Adrenal gland (tissue), 12 donors: ENCODE data around the gene MEX3A. TPM values are rescaled to one million over a fixed set of nuclear protein-coding genes. Genes with fewer than 3 reads are reported as not detected.

Experiments
- DNase-seq, 7 donors: peaks; one replicate each; pipeline ENCODE4 v3.0.0-alpha.2; 2019 to 2020
- H3K27ac ChIP-seq, 5 donors: fragments of 200-600 bp; sonication (generic) in 4 of 5; 1 replicate in 3 of 5; 2 replicates in 2 of 5; pipeline versions ENCODE4 v1.5.1 to v1.8.0; 2016 to 2020; ENCODE audit warnings: mild to moderate bottlenecking in 1 of 5
- H3K27me3 ChIP-seq: fragments of 200-600 bp; 2 replicates; pipeline ENCODE4 v1.8.0; 2021
- H3K36me3 ChIP-seq, 2 donors: fragments of 200-600 bp; replicated peaks in 1 of 2; 1 replicate in 1 of 2; 2 replicates in 1 of 2; pipeline versions ENCODE4 v1.5.1 to v1.8.0; 2018 to 2022
- H3K4me1 ChIP-seq, 2 donors: fragments of 200-600 bp; replicated peaks in 1 of 2; 1 replicate in 1 of 2; 2 replicates in 1 of 2; pipeline versions ENCODE4 v1.5.1 to v1.8.0; 2018 to 2021
- H3K4me3 ChIP-seq, 4 donors: fragments of 200-600 bp; sonication (generic) in 3 of 4; one replicate each; pipeline ENCODE4 v1.5.1; 2016 to 2018
- H3K9me3 ChIP-seq, 3 donors: fragments of 200-600 bp; sonication (generic) in 1 of 3; replicated peaks in 1 of 3; 1 replicate in 2 of 3; 2 replicates in 1 of 3; pipeline versions ENCODE4 v1.5.1 to v1.8.0; 2016 to 2021
- CTCF ChIP-seq, 6 experiments: fragments of 450-650 bp in 4 of 6; fragments of 200-600 bp in 2 of 6; sonication (generic) in 1 of 6; IDR thresholded peaks; 1 replicate in 5 of 6; 2 replicates in 1 of 6; pipeline versions ENCODE4 v1.5.1 to v1.8.0; 2016 to 2021; ENCODE audit warnings: antibody characterized with exemption in 6 of 6, mild to moderate bottlenecking in 2 of 6, moderate library complexity in 1 of 6
- POLR2A ChIP-seq, 2 donors: fragments of 450-650 bp; IDR thresholded peaks; one replicate each; pipeline ENCODE4 v1.6.1; 2017; ENCODE audit warnings: antibody characterized with exemption in 2 of 2, mild to moderate bottlenecking in 2 of 2, moderate library complexity in 1 of 2
- WGBS, 4 donors: extraction: QIAGEN DNeasy Blood & Tissue Kit in 2 of 4; methylation state at CpG; one replicate each; pipeline versions ENCODE4 v1.1.5 to v1.1.7; 2013 to 2017; 5-methylcytosine and 5-hydroxymethylcytosine counted together
- intact Hi-C, 2 donors: fragments of 100-400 bp; cut with DNase I; formaldehyde crosslinking; loops; one replicate each; pipeline versions ENCODE4 v1.14.1 to v1.15.0; 2022 to 2023
- polyA plus RNA-seq, 3 donors: library from polyadenylated mRNA; stranded (reverse); fragments of 200-250 nt in 2 of 3; fragments of 350-450 nt in 1 of 3; fragmentation: Illumina TruSeq in 1 of 3; extraction: RNeasy Lipid Tissue Mini Kit (QIAGEN cat#74804) in 1 of 3; gene quantifications; one replicate each; pipeline ENCODE4 v1.2.3, GENCODE V29; 2013 to 2014
- total RNA-seq, 9 donors: library from RNA; depleted of rRNA in 4 of 9; stranded (reverse); fragments of >200 nt in 4 of 9; fragments of 120-200 nt in 1 of 9; fragmentation: NEBNext Ultra II Directional in 1 of 9; extraction: Animal tissue kit (Norgen Biotek cat#: 25700) in 1 of 9; gene quantifications; one replicate each; pipeline versions ENCODE4 v1.1.0 to v1.2.4, GENCODE V29; 2013 to 2023
- donor health status: healthy with polysubstance abuse.
- donor health status: Bipolar disorder and iron deficiency.
- donor health status: DM: yes; HTN: yes; CAD: no.
- donor health status: DM: no; HTN: no; CAD: no.
- donor health status: DM: no; HTN: no; CAD: no.
- donor health status: DM: yes; HTN: yes; CAD: no.

The MEX3A gene
- total and polyA plus RNA-seq, 12 donors = 0.09 to 2.4 (median 0.37) TPM

GRCh38 chr1:156102633-156103511 is 20.6 kb upstream of the MEX3A start:
- no peaks in the 10 kb centered on the region for H3K9me3 ChIP-seq
- no peak overlapping the region for H3K4me3 ChIP-seq
- no peak for DNase-seq
- TF ChIP-seq CTCF (IDR thresholded peaks at IDR 0.05) (no peak), POLR2A (IDR thresholded peaks at IDR 0.05) (no peak)
- intact Hi-C loops = no loop called here
- H3K27me3 ChIP-seq = no peaks in the 10 kb centered on the region
- H3K36me3 ChIP-seq = no peaks in the 10 kb centered on the region
- H3K27ac ChIP-seq = peak overlapping the region in 4 of 5 donors; percentile 7 to 97 (median 51)
- peaks cover 11 to 64% of the 10 kb centered on the region in 2 donors for H3K4me1 ChIP-seq
- WGBS, 4 donors = 69 to 80% (median 74%) methylated on average over 12 to 16 of the region's 16 CpGs

GRCh38 chr1:156101880-156102279 is 19.6 kb upstream of the MEX3A start:
- Histone ChIP-seq H3K4me1 (peaks cover 14 to 65% of the 10 kb centered on the region in 2 donors), H3K36me3 (no peaks in the 10 kb centered on the region), H3K4me3 (no peak overlapping the region), H3K27me3 (no peaks in the 10 kb centered on the region), H3K27ac (no peak overlapping the region), H3K9me3 (no peaks in the 10 kb centered on the region)
- 56 to 68% (median 58%) methylated on average over 5 to 6 of the region's 6 CpGs for WGBS, 4 donors
- DNase-seq = peak in 1 of 7 donors; percentile 61
- TF ChIP-seq POLR2A (IDR thresholded peaks at IDR 0.05) (no peak), CTCF (IDR thresholded peaks at IDR 0.05) (no peak)
- intact Hi-C loops = no loop called here

GRCh38 chr1:156100205-156100995 is 18.1 kb upstream of the MEX3A start:
- H3K4me3 ChIP-seq = no peak overlapping the region
- DNase-seq = peak in 1 of 7 donors; percentile 66
- H3K27me3 ChIP-seq = no peaks in the 10 kb centered on the region
- peaks cover 20 to 65% of the 10 kb centered on the region in 2 donors for H3K4me1 ChIP-seq
- no peaks in the 10 kb centered on the region for H3K36me3 ChIP-seq
- intact Hi-C loops = no loop called here
- H3K27ac ChIP-seq = peak overlapping the region in 1 of 5 donors; percentile 25
- TF ChIP-seq CTCF (IDR thresholded peaks at IDR 0.05) (no peak), POLR2A (IDR thresholded peaks at IDR 0.05) (no peak)
- WGBS, 4 donors = 71 to 77% (median 75%) methylated on average over 4 of the region's 4 CpGs
- no peaks in the 10 kb centered on the region for H3K9me3 ChIP-seq

- peaks cover 20 to 53% of the 10 kb centered on the region in 2 donors for H3K4me1 ChIP-seq
- no peaks in the 10 kb centered on the region for H3K36me3 ChIP-seq
- DNase-seq = no peak
- TF ChIP-seq POLR2A (IDR thresholded peaks at IDR 0.05) = no peak
- no peak for TF ChIP-seq CTCF (IDR thresholded peaks at IDR 0.05)
- H3K9me3 ChIP-seq = no peaks in the 10 kb centered on the region
- intact Hi-C loops = loop anchor here in 1 of 2 donors (5.0 kb wide), 1 partner anchor 123 kb away; no protein-coding TSS in a partner anchor
- no peak overlapping the region for H3K4me3 ChIP-seq
- no peaks in the 10 kb centered on the region for H3K27me3 ChIP-seq
- H3K27ac ChIP-seq = no peak overlapping the region
- WGBS, 4 donors = 60 to 79% (median 76%) methylated on average over 3 of the region's 3 CpGs
Observed at GRCh38 chr1:156099282-156099681, 17.0 kb upstream of the MEX3A start.
